Parathyroid adenoma (tissue), 2 donors: ENCODE data around the gene BORCS6.

ENCODE experiments used
- H2AFZ ChIP-seq: fragments of 300-600 bp; sonication (generic); one replicate; pipeline ENCODE4 v1.7.0; 2017; ENCODE audit warnings: antibody characterized with exemption, mild to moderate bottlenecking
- H3K27ac ChIP-seq: fragments of 300-600 bp; sonication (generic); one replicate; pipeline ENCODE4 v1.7.0; 2017
- H3K27me3 ChIP-seq: fragments of 300-600 bp; sonication (generic); one replicate; pipeline ENCODE4 v1.7.0; 2017; ENCODE audit warnings: low read length; ENCODE audit not compliant: control insufficient read depth, insufficient read depth
- H3K36me3 ChIP-seq: fragments of 300-600 bp; sonication (generic); one replicate; pipeline ENCODE4 v1.7.0; 2017; ENCODE audit warnings: low read length; ENCODE audit not compliant: control insufficient read depth, insufficient read depth
- H3K4me1 ChIP-seq: fragments of 300-600 bp; sonication (generic); one replicate; pipeline ENCODE4 v1.7.0; 2017; ENCODE audit warnings: control low read depth
- H3K4me2 ChIP-seq: fragments of 300-600 bp; sonication (generic); one replicate; pipeline ENCODE4 v1.7.0; 2017; ENCODE audit warnings: low read length
- H3K4me3 ChIP-seq: fragments of 300-600 bp; sonication (generic); one replicate; pipeline ENCODE4 v1.7.0; 2017; ENCODE audit warnings: low read depth, low read length
- H3K79me2 ChIP-seq: fragments of 300-600 bp; sonication (generic); one replicate; pipeline ENCODE4 v1.7.0; 2017; ENCODE audit warnings: control low read depth
- H3K9ac ChIP-seq: fragments of 300-600 bp; sonication (generic); one replicate; pipeline ENCODE4 v1.7.0; 2017; ENCODE audit warnings: mild to moderate bottlenecking
- H3K9me3 ChIP-seq: fragments of 300-600 bp; sonication (generic); one replicate; pipeline ENCODE4 v1.7.0; 2017; ENCODE audit warnings: low read length; ENCODE audit not compliant: control insufficient read depth
- CTCF ChIP-seq: fragments of 300-600 bp; sonication (generic); IDR thresholded peaks from one replicate; pipeline ENCODE4 v1.7.0; 2017; ENCODE audit warnings: antibody characterized with exemption, mild to moderate bottlenecking
- donor health status: primary hyperparathyroidism.

Gene BORCS6

GRCh38 chr17:8149419-8150193 lies 40.4 kb downstream of the BORCS6 start:
- Histone ChIP-seq H3K4me1 (peaks cover 27% of the 10 kb centered on the region), H3K9me3 (no peaks in the 10 kb centered on the region), H3K4me3 (no peak overlapping the region), H3K9ac (no peak overlapping the region), H3K79me2 (peaks cover 44% of the 10 kb centered on the region), H2AFZ (no peak overlapping the region), H3K27ac (no peak overlapping the region), H3K27me3 (no peaks in the 10 kb centered on the region), H3K4me2 (no peak overlapping the region), H3K36me3 (no peaks in the 10 kb centered on the region)
- no peak for TF ChIP-seq CTCF

- Histone ChIP-seq H3K9me3 (no peaks in the 10 kb centered on the region), H3K79me2 (peaks cover 43% of the 10 kb centered on the region), H3K9ac (no peak overlapping the region), H3K4me1 (peaks cover 25% of the 10 kb centered on the region), H3K4me3 (no peak overlapping the region), H3K36me3 (no peaks in the 10 kb centered on the region), H3K27ac (no peak overlapping the region), H3K27me3 (no peaks in the 10 kb centered on the region), H2AFZ (no peak overlapping the region), H3K4me2 (no peak overlapping the region)
- no peak for TF ChIP-seq CTCF
Measured at GRCh38 chr17:8148560-8148959, 41.4 kb downstream of the BORCS6 start.

- no peak for TF ChIP-seq CTCF
- H3K4me2 ChIP-seq = no peak overlapping the region
- H3K79me2 ChIP-seq = peaks cover 43% of the 10 kb centered on the region
- H2AFZ ChIP-seq = no peak overlapping the region
- no peak overlapping the region for H3K9ac ChIP-seq
- peaks cover 18% of the 10 kb centered on the region for H3K4me1 ChIP-seq
- no peaks in the 10 kb centered on the region for H3K27me3 ChIP-seq
- H3K27ac ChIP-seq = peak overlapping the region; percentile 8
- H3K9me3 ChIP-seq = no peaks in the 10 kb centered on the region
- no peak overlapping the region for H3K4me3 ChIP-seq
- no peaks in the 10 kb centered on the region for H3K36me3 ChIP-seq
Measured at GRCh38 chr17:8147805-8148404, 42.1 kb downstream of the BORCS6 start.

- TF ChIP-seq CTCF = no peak
- Histone ChIP-seq H2AFZ (no peak overlapping the region), H3K4me2 (no peak overlapping the region), H3K27me3 (no peaks in the 10 kb centered on the region), H3K4me1 (peaks cover 14% of the 10 kb centered on the region), H3K9me3 (no peaks in the 10 kb centered on the region), H3K36me3 (no peaks in the 10 kb centered on the region), H3K9ac (no peak overlapping the region), H3K27ac (peak overlapping the region; percentile 24), H3K79me2 (peaks cover 43% of the 10 kb centered on the region), H3K4me3 (no peak overlapping the region)
Measured at GRCh38 chr17:8147141-8147804, 42.7 kb downstream of the BORCS6 start.
